Thyroid gland (tissue), 4 donors: ENCODE data around the gene ATRN. TPM values are rescaled to one million over a fixed set of nuclear protein-coding genes. Genes with fewer than 3 reads are reported as not detected.

ENCODE experiments used
- DNase-seq, 2 donors: peaks; one replicate each; pipeline ENCODE4 v3.0.0-alpha.2; 2019
- H3K27ac ChIP-seq, 3 donors: fragments of 200-600 bp; sonication (generic); 1 replicate in 2 of 3; 2 replicates in 1 of 3; pipeline ENCODE4 v1.5.1; 2016 to 2019; ENCODE audit warnings: mild to moderate bottlenecking in 1 of 3, moderate library complexity in 1 of 3
- H3K27me3 ChIP-seq: fragments of 200-600 bp; sonication (generic); one replicate; pipeline ENCODE4 v1.5.1; 2019
- H3K36me3 ChIP-seq, 2 donors: fragments of 200-600 bp; sonication (generic); one replicate each; pipeline ENCODE4 v1.5.1; 2016 to 2019
- H3K4me1 ChIP-seq, 2 donors: fragments of 200-600 bp; sonication (generic); one replicate each; pipeline ENCODE4 v1.5.1; 2017 to 2019
- H3K4me3 ChIP-seq, 3 donors: fragments of 200-600 bp; sonication (generic); replicated peaks in 1 of 3; 1 replicate in 2 of 3; 2 replicates in 1 of 3; pipeline ENCODE4 v1.5.1; 2016; ENCODE audit warnings: mild to moderate bottlenecking in 1 of 3
- H3K9me3 ChIP-seq: fragments of 200-600 bp; sonication (generic); one replicate; pipeline ENCODE4 v1.5.1; 2017
- POLR2A ChIP-seq, 2 donors: fragments of 450-650 bp; IDR thresholded peaks; one replicate each; pipeline ENCODE4 v1.6.1; 2017; ENCODE audit warnings: antibody characterized with exemption in 2 of 2, mild to moderate bottlenecking in 2 of 2, moderate library complexity in 1 of 2
- WGBS, 2 donors: methylation state at CpG; one replicate each; pipeline ENCODE4 v1.1.5; 2017; 5-methylcytosine and 5-hydroxymethylcytosine counted together
- intact Hi-C: fragments of 100-400 bp; cut with DNase I; formaldehyde crosslinking; loops from one replicate; pipeline ENCODE4 v1.15.1; 2023
- total RNA-seq, 4 donors: library from RNA; depleted of rRNA; stranded (reverse); fragments of >200 nt; gene quantifications; one replicate each; pipeline ENCODE4 v1.2.3, GENCODE V29; 2016
- TF ChIP-seq, protein P1 (sequence below), 6 experiments: fragments of 200-600 bp in 3 of 6; fragments of 450-650 bp in 3 of 6; sonication (generic) in 3 of 6; IDR thresholded peaks; one replicate each; pipeline ENCODE4 v1.5.1; 2016 to 2019; ENCODE audit warnings: antibody characterized with exemption in 6 of 6, mild to moderate bottlenecking in 2 of 6, inconsistent platforms in 1 of 6, moderate library complexity in 1 of 6

The ATRN gene
- total RNA-seq, 4 donors from 2014 or later, result 43.0 to 81.8 (median 61.4) TPM

DNA sequence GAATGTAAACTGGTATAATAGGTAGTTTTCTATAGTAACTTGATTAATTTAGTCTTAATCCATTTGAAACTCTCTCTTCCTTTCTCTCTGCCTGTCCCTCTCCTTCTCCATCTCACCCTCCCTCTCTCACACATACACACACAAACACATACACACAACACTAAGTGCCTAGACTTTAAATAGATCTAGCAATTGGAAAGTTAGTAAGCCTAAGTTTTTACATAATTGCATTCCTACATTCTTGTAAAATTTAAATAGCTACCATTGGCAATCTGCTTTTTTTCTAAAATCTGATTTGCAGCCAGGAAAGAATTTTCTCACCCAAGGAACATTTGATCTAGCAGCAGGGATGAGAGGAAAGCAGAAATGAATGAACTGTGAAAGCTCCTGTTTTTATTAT is 176.7 kb downstream of the ATRN start:
- H3K27me3 ChIP-seq, result no peaks in the 10 kb centered on the region
- peaks cover 0 to 2% of the 10 kb centered on the region in 2 donors for H3K36me3 ChIP-seq
- no peak overlapping the region for H3K27ac ChIP-seq
- no peaks in the 10 kb centered on the region for H3K9me3 ChIP-seq
- H3K4me1 ChIP-seq, result peaks cover 7 to 10% of the 10 kb centered on the region in 2 donors
- no peak overlapping the region for H3K4me3 ChIP-seq
- no peak for TF ChIP-seq POLR2A (IDR thresholded peaks at IDR 0.05)
- TF ChIP-seq, protein P1, sequence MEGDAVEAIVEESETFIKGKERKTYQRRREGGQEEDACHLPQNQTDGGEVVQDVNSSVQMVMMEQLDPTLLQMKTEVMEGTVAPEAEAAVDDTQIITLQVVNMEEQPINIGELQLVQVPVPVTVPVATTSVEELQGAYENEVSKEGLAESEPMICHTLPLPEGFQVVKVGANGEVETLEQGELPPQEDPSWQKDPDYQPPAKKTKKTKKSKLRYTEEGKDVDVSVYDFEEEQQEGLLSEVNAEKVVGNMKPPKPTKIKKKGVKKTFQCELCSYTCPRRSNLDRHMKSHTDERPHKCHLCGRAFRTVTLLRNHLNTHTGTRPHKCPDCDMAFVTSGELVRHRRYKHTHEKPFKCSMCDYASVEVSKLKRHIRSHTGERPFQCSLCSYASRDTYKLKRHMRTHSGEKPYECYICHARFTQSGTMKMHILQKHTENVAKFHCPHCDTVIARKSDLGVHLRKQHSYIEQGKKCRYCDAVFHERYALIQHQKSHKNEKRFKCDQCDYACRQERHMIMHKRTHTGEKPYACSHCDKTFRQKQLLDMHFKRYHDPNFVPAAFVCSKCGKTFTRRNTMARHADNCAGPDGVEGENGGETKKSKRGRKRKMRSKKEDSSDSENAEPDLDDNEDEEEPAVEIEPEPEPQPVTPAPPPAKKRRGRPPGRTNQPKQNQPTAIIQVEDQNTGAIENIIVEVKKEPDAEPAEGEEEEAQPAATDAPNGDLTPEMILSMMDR (IDR thresholded peaks at IDR 0.05), result no peak
- DNase-seq, result no peak
- intact Hi-C loops, result no loop called here

DNA sequence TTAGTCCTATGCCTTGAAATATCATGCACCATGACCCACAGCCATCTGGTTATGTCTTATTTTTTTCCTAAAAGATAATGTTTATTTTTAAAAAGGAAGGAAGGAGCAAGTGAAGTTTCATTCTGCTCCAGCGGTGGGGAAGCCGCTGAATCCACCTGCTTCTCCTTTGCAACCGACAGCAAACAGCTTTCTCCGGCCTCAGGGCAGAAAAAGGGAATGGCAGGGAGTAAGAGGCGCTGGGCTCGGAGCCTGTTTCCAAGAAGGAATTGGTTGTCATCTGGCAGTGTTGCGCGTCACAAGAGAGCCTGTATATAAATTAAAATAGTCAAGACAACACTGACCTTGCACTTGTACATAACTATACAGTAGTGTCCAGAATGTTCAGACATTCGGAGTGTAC is 178.1 kb downstream of the ATRN start:
- Histone ChIP-seq H3K27ac (no peak overlapping the region), H3K4me3 (no peak overlapping the region), H3K27me3 (no peaks in the 10 kb centered on the region), H3K9me3 (no peaks in the 10 kb centered on the region), H3K36me3 (peaks cover 0 to 2% of the 10 kb centered on the region in 2 donors), H3K4me1 (peaks cover 14 to 25% of the 10 kb centered on the region in 2 donors)
- intact Hi-C loops, result no loop called here
- TF ChIP-seq, protein P1 (IDR thresholded peaks at IDR 0.05), result no peak
- TF ChIP-seq POLR2A (IDR thresholded peaks at IDR 0.05), result no peak
- 93 to 95% methylated on average over 9 of the region's 9 CpGs for WGBS, 2 donors
- DNase-seq, result no peak

DNA sequence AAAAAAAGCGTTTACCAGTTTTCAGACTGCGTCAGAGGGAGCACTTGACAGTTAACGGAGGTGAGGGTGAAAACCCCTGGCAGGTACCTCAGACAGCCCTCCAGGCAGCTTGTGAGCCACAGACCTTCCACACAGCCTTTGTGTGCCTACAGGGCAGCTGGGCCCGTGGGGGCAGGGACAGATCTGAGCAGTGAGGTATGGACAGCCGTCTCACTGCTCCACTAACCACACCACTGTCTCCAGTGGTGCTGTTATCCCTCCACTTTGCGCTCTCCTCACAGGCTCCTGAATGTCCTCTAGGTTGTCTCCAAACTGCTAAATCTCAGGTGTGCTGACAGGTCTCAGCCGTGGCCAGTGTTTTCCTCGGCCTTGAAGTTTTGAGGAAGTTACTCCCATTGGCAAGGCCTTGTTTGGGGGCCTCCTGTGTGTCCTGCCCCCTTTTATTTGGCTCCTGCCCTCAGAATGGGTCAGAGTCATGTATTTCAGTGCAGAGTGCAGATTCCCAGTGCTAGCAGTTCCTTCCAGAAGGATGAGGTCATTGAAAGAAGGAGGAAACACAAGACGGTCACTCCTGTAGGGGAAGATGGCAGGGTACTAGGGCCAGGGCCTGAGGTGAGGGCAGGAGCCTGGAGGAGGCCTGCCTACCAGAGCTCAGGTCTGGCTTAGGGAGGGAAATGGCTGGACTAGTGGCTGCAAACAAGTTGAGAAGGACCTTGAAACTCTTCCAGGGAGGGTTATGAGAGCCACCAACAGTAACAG is 180.6 kb downstream of the ATRN start:
- DNase-seq, result peak in 1 of 2 donors; percentile 27
- intact Hi-C loops, result no loop called here
- Histone ChIP-seq H3K4me3 (no peak overlapping the region), H3K36me3 (peaks cover 0 to 2% of the 10 kb centered on the region in 2 donors), H3K4me1 (peaks cover 20 to 39% of the 10 kb centered on the region in 2 donors), H3K9me3 (no peaks in the 10 kb centered on the region), H3K27me3 (no peaks in the 10 kb centered on the region), H3K27ac (peak overlapping the region in 2 of 3 donors; percentile 20 to 28)
- TF ChIP-seq, protein P1 (IDR thresholded peaks at IDR 0.05), result no peak
- no peak for TF ChIP-seq POLR2A (IDR thresholded peaks at IDR 0.05)
- 79 to 86% methylated on average over 9 of the region's 9 CpGs for WGBS, 2 donors

DNA sequence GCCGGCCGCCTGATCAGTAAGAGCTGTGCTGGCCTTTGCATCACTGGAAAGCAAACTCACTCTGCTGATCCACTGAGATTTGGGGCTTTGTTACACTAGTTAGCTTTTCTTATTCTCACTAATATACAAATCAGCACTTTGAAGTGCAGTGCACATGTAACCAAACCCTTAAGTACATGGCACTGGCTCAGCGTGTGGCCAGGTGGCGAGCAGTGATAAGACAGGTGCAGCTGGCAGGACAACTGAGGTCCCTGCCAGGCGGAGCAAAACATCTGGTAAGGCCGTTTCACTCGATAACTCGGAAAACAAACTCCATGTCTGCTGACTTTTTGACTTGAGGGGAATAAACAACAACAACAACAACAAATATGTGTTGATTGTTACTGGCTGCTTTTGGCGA is 181.4 kb downstream of the ATRN start:
- Histone ChIP-seq H3K9me3 (no peaks in the 10 kb centered on the region), H3K27ac (peak overlapping the region in 1 of 3 donors; percentile 56), H3K36me3 (peaks cover 0 to 2% of the 10 kb centered on the region in 2 donors), H3K4me3 (no peak overlapping the region), H3K27me3 (no peaks in the 10 kb centered on the region), H3K4me1 (peaks cover 20 to 39% of the 10 kb centered on the region in 2 donors)
- no peak for DNase-seq
- no peak for TF ChIP-seq POLR2A (IDR thresholded peaks at IDR 0.05)
- TF ChIP-seq, protein P1 (IDR thresholded peaks at IDR 0.05), result no peak
- 94% methylated on average over 9 of the region's 9 CpGs for WGBS, 2 donors
- intact Hi-C loops, result no loop called here
